Measurements from ENCODE around the gene DMD.
"Not testable (repeated sequence)": the region's sequence is repeated elsewhere in the genome, so short reads cannot be mapped to it uniquely, and the experiment has no call there.

- not testable (repeated sequence) for TF ChIP-seq CTCF, POLR2A, EP300 (IDR thresholded peaks at IDR 0.05)
Measured at GRCh38 chrX:31377821-31378220, 1833.5 kb downstream of the DMD start.

Data from ovary (tissue), 3 donors.